Heart right ventricle (tissue), 16 donors: ENCODE data around the gene HRH3. TPM values are rescaled to one million over a fixed set of nuclear protein-coding genes. Genes with fewer than 3 reads are reported as not detected.

ENCODE experiments used
- ATAC-seq, 8 donors: fragments of 200-7000 bp; cut with Tn5 transposase; one replicate each; pipeline ENCODE4 v1.9.1; 2020; ENCODE audit warnings: mild to moderate bottlenecking in 8 of 8, moderate library complexity in 8 of 8, moderate number of reproducible peaks in 1 of 8
- DNase-seq, 2 donors: peaks; one replicate each; pipeline ENCODE4 v3.0.0-alpha.2; 2020
- H3K27ac ChIP-seq, 10 donors: fragments of 200-600 bp; sonication (generic) in 2 of 10; one replicate each; pipeline versions ENCODE4 v1.5.0 to v1.8.0; 2020 to 2022; ENCODE audit warnings: mild to moderate bottlenecking in 3 of 10
- H3K27me3 ChIP-seq, 7 donors: fragments of 200-600 bp; one replicate each; pipeline ENCODE4 v1.8.0; 2021 to 2022; ENCODE audit warnings: mild to moderate bottlenecking in 2 of 7
- H3K36me3 ChIP-seq, 9 donors: fragments of 200-600 bp; sonication (generic) in 1 of 9; one replicate each; pipeline versions ENCODE4 v1.5.0 to v1.8.0; 2020 to 2022; ENCODE audit warnings: mild to moderate bottlenecking in 2 of 9
- H3K4me1 ChIP-seq, 9 donors: fragments of 200-600 bp; sonication (generic) in 1 of 9; one replicate each; pipeline versions ENCODE4 v1.5.0 to v1.8.0; 2020 to 2022; ENCODE audit warnings: mild to moderate bottlenecking in 4 of 9
- H3K4me3 ChIP-seq, 10 donors: fragments of 200-600 bp; sonication (generic) in 2 of 10; one replicate each; pipeline versions ENCODE4 v1.5.0 to v1.8.0; 2020 to 2022; ENCODE audit warnings: mild to moderate bottlenecking in 7 of 10, moderate library complexity in 2 of 10
- H3K9me3 ChIP-seq, 11 donors: fragments of 200-600 bp in 10 of 11; sonication (generic) in 2 of 11; one replicate each; pipeline versions ENCODE4 v1.5.0 to v1.8.0; 2013 to 2022; ENCODE audit warnings: mild to moderate bottlenecking in 2 of 11, control low read depth in 1 of 11, moderate library complexity in 1 of 11
- WGBS, 2 donors: extraction: QIAGEN DNeasy Blood & Tissue Kit; methylation state at CpG; one replicate each; pipeline ENCODE4 v1.1.7; 2013; ENCODE audit warnings: inconsistent platforms in 1 of 2; 5-methylcytosine and 5-hydroxymethylcytosine counted together
- intact Hi-C, 10 donors: fragments of 100-400 bp; cut with DNase I; formaldehyde crosslinking; loops; one replicate each; pipeline versions ENCODE4 v1.11.1 to v1.14.2; 2022
- polyA plus RNA-seq, 2 donors: library from polyadenylated mRNA; stranded (reverse); fragments of 200-250 nt; gene quantifications; one replicate each; pipeline ENCODE4 v1.2.3, GENCODE V29; 2013
- total RNA-seq, 10 donors: library from RNA; stranded (reverse); fragmentation: NEBNext Ultra II Directional in 3 of 10; extraction: Animal tissue kit (Norgen Biotek cat#: 25700) in 3 of 10; gene quantifications; one replicate each; pipeline versions ENCODE4 v1.2.1 to v1.2.4, GENCODE V29; 2021 to 2023
- TF ChIP-seq, protein P1 (sequence below), 9 donors: fragments of 200-600 bp; sonication (generic) in 2 of 9; IDR thresholded peaks; one replicate each; pipeline versions ENCODE4 v1.5.0 to v1.8.0; 2021 to 2022; ENCODE audit warnings: antibody characterized with exemption in 9 of 9, mild to moderate bottlenecking in 5 of 9, moderate library complexity in 1 of 9
- donor health status: Arrhythmogenic right ventricular cardiomyopathy.
- donor health status: ischemic (EF 13 %, LVEDD 7.1; RV severe dilation, severe dysfunction).
- donor health status: healthy with polysubstance abuse.
- donor health status: DM: no; HTN: yes; CAD: no.
- donor health status: DM: no; HTN: no; CAD: no.
- donor health status: ischemic (EF 25% LVEDD 6.9; RV normal size, moderate dysfunction).
- donor health status: ischemic (EF 25% LVEDD 5.7; RV mildly dilated, moderate dysfunction).
- donor health status: healthy.
- donor health status: DM: yes; HTN: yes; CAD: no.
- donor health status: Ischemic cardiomyopathy.
- donor health status: ischemic (EF 35%, LVEDD 5.7; RV mildly dilated, moderate dysfunction).
- donor health status: nonischemic (EF 11% LVEDD 7.7; RV severe dilation, severe dysfunction).
- donor health status: DM: yes; HTN: yes; CAD: no.
- donor health status: PGD.
- donor health status: ischemic (EF 29% LVEDD 5.4; RV normal size, mild dysfunction).
- donor health status: nonischemic (EF 23%, LVEDD 6.1; RV moderate dilation, normal function).

Gene HRH3
- total and polyA plus RNA-seq, 12 donors = not detected

DNA sequence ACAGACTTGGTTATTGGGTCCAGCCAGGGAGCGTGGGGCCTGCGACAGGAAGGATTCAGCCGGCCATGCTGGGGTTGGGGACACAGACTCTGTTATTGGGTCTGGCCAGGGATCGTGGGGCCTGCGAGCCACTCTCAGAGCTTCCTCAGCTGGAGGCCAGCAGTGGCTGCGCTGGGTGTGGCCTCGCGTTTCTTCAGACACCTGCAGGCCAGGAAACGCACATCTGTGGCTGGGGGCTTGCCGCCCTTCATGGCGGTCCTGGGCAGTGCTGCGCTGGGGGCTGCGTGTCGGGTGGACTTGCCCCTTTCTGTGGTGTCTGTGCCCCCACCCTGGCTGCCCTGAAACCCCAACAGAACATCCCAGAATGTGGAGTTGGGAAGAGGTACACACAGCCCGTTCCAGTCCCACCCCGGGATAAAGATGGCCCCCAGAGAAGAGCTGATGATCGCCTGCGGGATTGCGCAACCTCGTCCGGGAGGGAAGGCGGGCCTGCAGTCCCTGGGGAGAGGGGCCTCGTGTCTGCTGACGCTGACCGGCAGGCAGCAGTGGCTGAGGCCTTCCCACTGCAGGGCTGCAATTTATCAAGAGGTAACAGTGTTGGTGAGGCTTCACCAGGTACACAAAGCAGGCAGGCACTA lies 54.2 kb downstream of the HRH3 start:
- 77 to 84% methylated on average over 25 of the region's 25 CpGs for WGBS, 2 donors
- ATAC-seq = peak in 1 of 8 donors; percentile 28
- no peak overlapping the region for H3K4me3 ChIP-seq
- intact Hi-C loops = no loop called here
- no peaks in the 10 kb centered on the region for H3K9me3 ChIP-seq
- TF ChIP-seq, protein P1, sequence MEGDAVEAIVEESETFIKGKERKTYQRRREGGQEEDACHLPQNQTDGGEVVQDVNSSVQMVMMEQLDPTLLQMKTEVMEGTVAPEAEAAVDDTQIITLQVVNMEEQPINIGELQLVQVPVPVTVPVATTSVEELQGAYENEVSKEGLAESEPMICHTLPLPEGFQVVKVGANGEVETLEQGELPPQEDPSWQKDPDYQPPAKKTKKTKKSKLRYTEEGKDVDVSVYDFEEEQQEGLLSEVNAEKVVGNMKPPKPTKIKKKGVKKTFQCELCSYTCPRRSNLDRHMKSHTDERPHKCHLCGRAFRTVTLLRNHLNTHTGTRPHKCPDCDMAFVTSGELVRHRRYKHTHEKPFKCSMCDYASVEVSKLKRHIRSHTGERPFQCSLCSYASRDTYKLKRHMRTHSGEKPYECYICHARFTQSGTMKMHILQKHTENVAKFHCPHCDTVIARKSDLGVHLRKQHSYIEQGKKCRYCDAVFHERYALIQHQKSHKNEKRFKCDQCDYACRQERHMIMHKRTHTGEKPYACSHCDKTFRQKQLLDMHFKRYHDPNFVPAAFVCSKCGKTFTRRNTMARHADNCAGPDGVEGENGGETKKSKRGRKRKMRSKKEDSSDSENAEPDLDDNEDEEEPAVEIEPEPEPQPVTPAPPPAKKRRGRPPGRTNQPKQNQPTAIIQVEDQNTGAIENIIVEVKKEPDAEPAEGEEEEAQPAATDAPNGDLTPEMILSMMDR (IDR thresholded peaks at IDR 0.05) = no peak
- peak in 1 of 2 donors; percentile 57 for DNase-seq
- H3K27me3 ChIP-seq = no peaks in the 10 kb centered on the region
- no peak overlapping the region for H3K27ac ChIP-seq
- H3K4me1 ChIP-seq = peaks cover 0 to 4% (median 0%) of the 10 kb centered on the region in 9 donors
- H3K36me3 ChIP-seq = peaks cover 0 to 95% (median 30%) of the 10 kb centered on the region in 9 donors

Other genes starting within 250 kb of the HRH3 start
- 10 to 100 TPM in 8 of 10 donors, 1 to 10 TPM in 2; 8.6 to 14.8 (median 11.8) TPM for gene TAF4, start 154.4 kb downstream of the HRH3 start, total RNA-seq
- 1 to 10 TPM; 3.7 to 7.9 TPM for gene TAF4, start 154.4 kb downstream of the HRH3 start, polyA plus RNA-seq
- gene LSM14B, start 97.8 kb downstream of the HRH3 start, total RNA-seq = 10 to 100 TPM; 50.8 to 63.7 (median 60.5) TPM
- 10 to 100 TPM; 15.7 to 41.7 TPM for gene LSM14B, start 97.8 kb downstream of the HRH3 start, polyA plus RNA-seq
- gene PSMA7, start 76.9 kb downstream of the HRH3 start, total RNA-seq = 100 to 1,000 TPM; 172 to 296 (median 200) TPM
- 100 to 1,000 TPM; 143 to 567 TPM for gene PSMA7, start 76.9 kb downstream of the HRH3 start, polyA plus RNA-seq
- 10 to 100 TPM in 2 of 10 donors, 1 to 10 TPM in 8; 6.6 to 11.7 (median 7.4) TPM for gene SS18L1, start 76.5 kb downstream of the HRH3 start, total RNA-seq
- gene SS18L1, start 76.5 kb downstream of the HRH3 start, polyA plus RNA-seq = 10 to 100 TPM in 1 of 2 donors, 1 to 10 TPM in 1; 5.2 to 22.3 TPM
- gene MTG2, start 37.2 kb downstream of the HRH3 start, total RNA-seq = 10 to 100 TPM; 21.5 to 30.4 (median 28.2) TPM
- gene MTG2, start 37.2 kb downstream of the HRH3 start, polyA plus RNA-seq = 10 to 100 TPM; 25.4 to 55.5 TPM
- 10 to 100 TPM; 35.4 to 55.7 (median 41.7) TPM for gene OSBPL2, start 18.2 kb upstream of the HRH3 start, total RNA-seq
- gene OSBPL2, start 18.2 kb upstream of the HRH3 start, polyA plus RNA-seq = 10 to 100 TPM; 12.6 to 30.3 TPM
- 10 to 100 TPM; 67.7 to 97.0 (median 73.2) TPM for gene ADRM1, start 82.7 kb upstream of the HRH3 start, total RNA-seq
- gene ADRM1, start 82.7 kb upstream of the HRH3 start, polyA plus RNA-seq = 100 to 1,000 TPM in 1 of 2 donors, 10 to 100 TPM in 1; 81.9 to 192 TPM
- 100 to 1,000 TPM in 1 of 10 donors, 10 to 100 TPM in 9; 53.9 to 146 (median 67.2) TPM for gene LAMA5, start 147.0 kb upstream of the HRH3 start, total RNA-seq
- gene LAMA5, start 147.0 kb upstream of the HRH3 start, polyA plus RNA-seq = 100 to 1,000 TPM; 103 to 358 TPM
- gene RPS21, start 166.8 kb upstream of the HRH3 start, total RNA-seq = 100 to 1,000 TPM; 512 to 811 (median 576) TPM
- 1,000 to 10,000 TPM; 1,609 to 4,111 TPM for gene RPS21, start 166.8 kb upstream of the HRH3 start, polyA plus RNA-seq
- gene CABLES2, start 187.0 kb upstream of the HRH3 start, total RNA-seq = 10 to 100 TPM in 2 of 10 donors, 1 to 10 TPM in 8; 5.6 to 11.9 (median 8.0) TPM
- 1 to 10 TPM; 2.9 to 6.9 TPM for gene CABLES2, start 187.0 kb upstream of the HRH3 start, polyA plus RNA-seq
- not detected for gene RBBP8NL, start 207.3 kb upstream of the HRH3 start, total RNA-seq
- gene RBBP8NL, start 207.3 kb upstream of the HRH3 start, polyA plus RNA-seq = not detected